ENCODE measurements around the gene SWAP70. TPM values are rescaled to one million over a fixed set of nuclear protein-coding genes. Genes with fewer than 3 reads are reported as not detected.

The SWAP70 gene
- total and polyA plus RNA-seq, 2 of the 13 experiments (the other 11 are each of a cell fraction or from before 2014, with no cell fraction given), result 4.6 to 8.7 TPM

DNA sequence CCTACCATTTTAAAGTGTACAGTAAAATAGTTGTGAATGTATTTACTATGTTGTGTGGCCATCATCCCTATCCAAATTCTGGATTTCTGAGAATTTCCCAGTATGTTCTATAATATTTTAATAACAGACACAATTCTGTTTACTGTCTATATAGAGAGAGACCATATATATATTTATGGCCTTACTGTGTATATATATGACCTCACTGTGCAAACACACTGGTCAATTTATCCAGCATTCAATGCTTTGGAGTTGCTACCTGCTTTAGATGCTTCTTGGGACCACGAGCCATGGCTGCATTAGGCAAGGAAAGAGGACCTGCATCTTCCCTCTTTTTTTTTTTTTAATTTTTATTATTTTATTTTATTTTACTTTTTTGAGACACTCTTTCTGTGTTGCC, 40.2 kb downstream of the SWAP70 start:
- no peak for ATAC-seq
- no peak for DNase-seq (ENCODE audit: low spot score)
- in situ Hi-C loops (cut with HindIII; ENCODE audit: extremely low pct_ligation_motif_present, low pct_unique_long_range_greater_than_20kb) (no loop called here), intact Hi-C loops (cut with micrococcal nuclease; ENCODE audit: unreplicated experiment) (no loop called here)
- H3K9ac ChIP-seq (ENCODE audit: insufficient read depth, low read depth, low read length), result no peak overlapping the region
- CTCF ChIA-PET (ENCODE audit: low intra/inter-chr PET ratio, low total read pairs), result no interaction called here
- H3K27me3 ChIP-seq (ENCODE audit: control insufficient read depth in 1 of 2, insufficient read depth in 2 of 2, low read length in 2 of 2), result no peaks in the 10 kb centered on the region
- POLR2A ChIA-PET, result no interaction called here
- no peak for TF ChIP-seq REPIN1 (CRISPR knock-in tag; IDR thresholded peaks at IDR 0.05; ENCODE audit: borderline replicate concordance, low read depth)
- TF ChIP-seq, protein P1, sequence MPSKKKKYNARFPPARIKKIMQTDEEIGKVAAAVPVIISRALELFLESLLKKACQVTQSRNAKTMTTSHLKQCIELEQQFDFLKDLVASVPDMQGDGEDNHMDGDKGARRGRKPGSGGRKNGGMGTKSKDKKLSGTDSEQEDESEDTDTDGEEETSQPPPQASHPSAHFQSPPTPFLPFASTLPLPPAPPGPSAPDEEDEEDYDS (CRISPR knock-in tag; IDR thresholded peaks at IDR 0.05), result no peak
- TF ChIP-seq, protein P2, sequence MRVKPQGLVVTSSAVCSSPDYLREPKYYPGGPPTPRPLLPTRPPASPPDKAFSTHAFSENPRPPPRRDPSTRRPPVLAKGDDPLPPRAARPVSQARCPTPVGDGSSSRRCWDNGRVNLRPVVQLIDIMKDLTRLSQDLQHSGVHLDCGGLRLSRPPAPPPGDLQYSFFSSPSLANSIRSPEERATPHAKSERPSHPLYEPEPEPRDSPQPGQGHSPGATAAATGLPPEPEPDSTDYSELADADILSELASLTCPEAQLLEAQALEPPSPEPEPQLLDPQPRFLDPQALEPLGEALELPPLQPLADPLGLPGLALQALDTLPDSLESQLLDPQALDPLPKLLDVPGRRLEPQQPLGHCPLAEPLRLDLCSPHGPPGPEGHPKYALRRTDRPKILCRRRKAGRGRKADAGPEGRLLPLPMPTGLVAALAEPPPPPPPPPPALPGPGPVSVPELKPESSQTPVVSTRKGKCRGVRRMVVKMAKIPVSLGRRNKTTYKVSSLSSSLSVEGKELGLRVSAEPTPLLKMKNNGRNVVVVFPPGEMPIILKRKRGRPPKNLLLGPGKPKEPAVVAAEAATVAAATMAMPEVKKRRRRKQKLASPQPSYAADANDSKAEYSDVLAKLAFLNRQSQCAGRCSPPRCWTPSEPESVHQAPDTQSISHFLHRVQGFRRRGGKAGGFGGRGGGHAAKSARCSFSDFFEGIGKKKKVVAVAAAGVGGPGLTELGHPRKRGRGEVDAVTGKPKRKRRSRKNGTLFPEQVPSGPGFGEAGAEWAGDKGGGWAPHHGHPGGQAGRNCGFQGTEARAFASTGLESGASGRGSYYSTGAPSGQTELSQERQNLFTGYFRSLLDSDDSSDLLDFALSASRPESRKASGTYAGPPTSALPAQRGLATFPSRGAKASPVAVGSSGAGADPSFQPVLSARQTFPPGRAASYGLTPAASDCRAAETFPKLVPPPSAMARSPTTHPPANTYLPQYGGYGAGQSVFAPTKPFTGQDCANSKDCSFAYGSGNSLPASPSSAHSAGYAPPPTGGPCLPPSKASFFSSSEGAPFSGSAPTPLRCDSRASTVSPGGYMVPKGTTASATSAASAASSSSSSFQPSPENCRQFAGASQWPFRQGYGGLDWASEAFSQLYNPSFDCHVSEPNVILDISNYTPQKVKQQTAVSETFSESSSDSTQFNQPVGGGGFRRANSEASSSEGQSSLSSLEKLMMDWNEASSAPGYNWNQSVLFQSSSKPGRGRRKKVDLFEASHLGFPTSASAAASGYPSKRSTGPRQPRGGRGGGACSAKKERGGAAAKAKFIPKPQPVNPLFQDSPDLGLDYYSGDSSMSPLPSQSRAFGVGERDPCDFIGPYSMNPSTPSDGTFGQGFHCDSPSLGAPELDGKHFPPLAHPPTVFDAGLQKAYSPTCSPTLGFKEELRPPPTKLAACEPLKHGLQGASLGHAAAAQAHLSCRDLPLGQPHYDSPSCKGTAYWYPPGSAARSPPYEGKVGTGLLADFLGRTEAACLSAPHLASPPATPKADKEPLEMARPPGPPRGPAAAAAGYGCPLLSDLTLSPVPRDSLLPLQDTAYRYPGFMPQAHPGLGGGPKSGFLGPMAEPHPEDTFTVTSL (CRISPR knock-in tag; IDR thresholded peaks at IDR 0.05; ENCODE audit: borderline replicate concordance), result no peak
- TF ChIP-seq, protein P3, sequence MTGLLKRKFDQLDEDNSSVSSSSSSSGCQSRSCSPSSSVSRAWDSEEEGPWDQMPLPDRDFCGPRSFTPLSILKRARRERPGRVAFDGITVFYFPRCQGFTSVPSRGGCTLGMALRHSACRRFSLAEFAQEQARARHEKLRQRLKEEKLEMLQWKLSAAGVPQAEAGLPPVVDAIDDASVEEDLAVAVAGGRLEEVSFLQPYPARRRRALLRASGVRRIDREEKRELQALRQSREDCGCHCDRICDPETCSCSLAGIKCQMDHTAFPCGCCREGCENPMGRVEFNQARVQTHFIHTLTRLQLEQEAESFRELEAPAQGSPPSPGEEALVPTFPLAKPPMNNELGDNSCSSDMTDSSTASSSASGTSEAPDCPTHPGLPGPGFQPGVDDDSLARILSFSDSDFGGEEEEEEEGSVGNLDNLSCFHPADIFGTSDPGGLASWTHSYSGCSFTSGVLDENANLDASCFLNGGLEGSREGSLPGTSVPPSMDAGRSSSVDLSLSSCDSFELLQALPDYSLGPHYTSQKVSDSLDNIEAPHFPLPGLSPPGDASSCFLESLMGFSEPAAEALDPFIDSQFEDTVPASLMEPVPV (CRISPR knock-in tag; IDR thresholded peaks at IDR 0.05), result no peak
- no peak for TF ChIP-seq HDAC1 (CRISPR knock-in tag; IDR thresholded peaks at IDR 0.05)
- TF ChIP-seq POLR2G (IDR thresholded peaks at IDR 0.05; ENCODE audit: low read depth, low read length), result no peak
- TF ChIP-seq, protein P4, sequence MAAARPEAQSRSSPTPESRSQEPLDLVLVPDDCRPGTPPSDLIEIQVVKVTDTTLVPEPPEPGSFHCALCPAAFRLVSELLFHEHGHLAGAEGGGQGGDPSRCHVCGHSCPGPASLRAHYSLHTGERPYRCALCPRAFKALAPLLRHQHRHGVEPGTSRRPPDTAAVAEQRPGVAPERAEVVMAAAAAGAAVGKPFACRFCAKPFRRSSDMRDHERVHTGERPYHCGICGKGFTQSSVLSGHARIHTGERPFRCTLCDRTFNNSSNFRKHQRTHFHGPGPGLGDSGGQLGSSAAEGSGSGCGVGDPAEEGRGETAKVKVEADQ (CRISPR knock-in tag; IDR thresholded peaks at IDR 0.05; ENCODE audit: borderline replicate concordance), result no peak
- TF ChIP-seq ELF3 (CRISPR knock-in tag; IDR thresholded peaks at IDR 0.05), result no peak
- no peak for TF ChIP-seq ZNF589 (CRISPR knock-in tag; conservative IDR thresholded peaks at IDR 0.05)
- H3K79me2 ChIP-seq (ENCODE audit: insufficient read depth, low read length), result no peaks in the 10 kb centered on the region
- H3K9me3 ChIP-seq (ENCODE audit: low read length), result no peaks in the 10 kb centered on the region
- no peak for FAIRE-seq
- no peaks in the 10 kb centered on the region for H4K20me1 ChIP-seq (ENCODE audit: insufficient read depth, low read length)
- no peak overlapping the region for H2AFZ ChIP-seq (ENCODE audit: low read length)
- no peaks in the 10 kb centered on the region for H3K36me3 ChIP-seq (replicated peaks in 1 of 2; ENCODE audit: control insufficient read depth in 1 of 2, insufficient read depth in 2 of 2, low read length in 2 of 2)
- no peak overlapping the region for H3K4me2 ChIP-seq (ENCODE audit: low read depth, low read length)
- peaks cover 12% of the 10 kb centered on the region for H3K4me1 ChIP-seq (ENCODE audit: insufficient read depth, low read length)
- no peak overlapping the region for H3K27ac ChIP-seq (ENCODE audit: extremely low read length, insufficient read depth, low read length)
- no peak overlapping the region for H3K4me3 ChIP-seq (replicated peaks in 1 of 3; ENCODE audit: insufficient read depth in 1 of 3, low read depth in 2 of 3, low read length in 3 of 3)
- WGBS (ENCODE audit: low lambda C conversion rate), result 92% methylated on average over 1 of the region's 1 CpG
- BruUV-seq (replicated peaks), result no TSS peak
